Neural progenitor cell (in vitro differentiated cells): ENCODE data around the gene SLC4A1AP.

Experiments used
- EZH2 ChIP-seq: fragments of 200-600 bp; sonication (generic); IDR thresholded peaks from 2 replicates; pipeline ENCODE4 v1.6.1; 2017; ENCODE audit warnings: antibody characterized with exemption, mild to moderate bottlenecking, moderate library complexity
- EZH2phosphoT487 ChIP-seq: fragments of 200-600 bp; sonication (generic); IDR thresholded peaks from 2 replicates; pipeline ENCODE4 v1.6.1; 2017; ENCODE audit warnings: antibody characterized with exemption
- TF ChIP-seq, protein P1 (sequence below): fragments of 200-600 bp; sonication (generic); IDR thresholded peaks from 2 replicates; pipeline ENCODE4 v1.5.1; 2017; ENCODE audit warnings: antibody characterized with exemption, mild to moderate bottlenecking

- TF ChIP-seq, protein P1, sequence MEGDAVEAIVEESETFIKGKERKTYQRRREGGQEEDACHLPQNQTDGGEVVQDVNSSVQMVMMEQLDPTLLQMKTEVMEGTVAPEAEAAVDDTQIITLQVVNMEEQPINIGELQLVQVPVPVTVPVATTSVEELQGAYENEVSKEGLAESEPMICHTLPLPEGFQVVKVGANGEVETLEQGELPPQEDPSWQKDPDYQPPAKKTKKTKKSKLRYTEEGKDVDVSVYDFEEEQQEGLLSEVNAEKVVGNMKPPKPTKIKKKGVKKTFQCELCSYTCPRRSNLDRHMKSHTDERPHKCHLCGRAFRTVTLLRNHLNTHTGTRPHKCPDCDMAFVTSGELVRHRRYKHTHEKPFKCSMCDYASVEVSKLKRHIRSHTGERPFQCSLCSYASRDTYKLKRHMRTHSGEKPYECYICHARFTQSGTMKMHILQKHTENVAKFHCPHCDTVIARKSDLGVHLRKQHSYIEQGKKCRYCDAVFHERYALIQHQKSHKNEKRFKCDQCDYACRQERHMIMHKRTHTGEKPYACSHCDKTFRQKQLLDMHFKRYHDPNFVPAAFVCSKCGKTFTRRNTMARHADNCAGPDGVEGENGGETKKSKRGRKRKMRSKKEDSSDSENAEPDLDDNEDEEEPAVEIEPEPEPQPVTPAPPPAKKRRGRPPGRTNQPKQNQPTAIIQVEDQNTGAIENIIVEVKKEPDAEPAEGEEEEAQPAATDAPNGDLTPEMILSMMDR, result no peak
- TF ChIP-seq EZH2, result no peak
- no peak for TF ChIP-seq EZH2phosphoT487
These were observed 8.3 kb upstream of the SLC4A1AP start for GRCh38 chr2:27655155-27655951.
